Skin epidermis (tissue), 12 donors: Measurements from ENCODE around the gene ELAVL1.

Experiments
- H3K27ac ChIP-seq, 21 experiments: fragments of 200-600 bp; sonication (generic) in 11 of 21; one replicate each; pipeline ENCODE4 v1.5.0; 2020; ENCODE audit warnings: mild to moderate bottlenecking in 3 of 21, inconsistent platforms in 2 of 21, moderate library complexity in 2 of 21
- H3K4me3 ChIP-seq, 7 experiments: fragments of 200-600 bp; sonication (generic) in 2 of 7; one replicate each; pipeline ENCODE4 v1.5.0; 2020; ENCODE audit warnings: inconsistent platforms in 2 of 7, mild to moderate bottlenecking in 2 of 7, moderate library complexity in 1 of 7

ELAVL1 gene

DNA sequence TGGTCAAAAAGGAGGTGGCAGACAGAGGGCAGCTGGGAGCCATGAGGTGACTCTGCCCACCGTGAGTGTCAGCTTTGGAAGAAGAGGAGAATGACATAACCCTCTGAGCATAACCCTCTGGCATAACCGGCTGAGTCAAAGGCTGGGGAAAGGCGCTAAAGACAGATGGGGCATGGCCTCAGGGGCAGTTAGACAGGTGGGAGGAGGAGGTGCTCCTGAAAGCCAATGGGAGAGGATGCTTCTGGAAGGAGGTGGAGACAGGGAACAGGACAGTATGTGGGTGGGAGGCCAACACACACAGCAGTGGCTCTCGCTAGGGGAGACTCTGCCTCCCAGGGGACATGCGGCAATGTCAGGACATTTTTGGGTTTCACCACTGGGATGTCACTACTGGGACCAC is 17.1 kb downstream of the ELAVL1 start:
- peak overlapping the region in 8 of 21 experiments; percentile 4 to 77 (median 33) for H3K27ac ChIP-seq
- no peak overlapping the region for H3K4me3 ChIP-seq

DNA sequence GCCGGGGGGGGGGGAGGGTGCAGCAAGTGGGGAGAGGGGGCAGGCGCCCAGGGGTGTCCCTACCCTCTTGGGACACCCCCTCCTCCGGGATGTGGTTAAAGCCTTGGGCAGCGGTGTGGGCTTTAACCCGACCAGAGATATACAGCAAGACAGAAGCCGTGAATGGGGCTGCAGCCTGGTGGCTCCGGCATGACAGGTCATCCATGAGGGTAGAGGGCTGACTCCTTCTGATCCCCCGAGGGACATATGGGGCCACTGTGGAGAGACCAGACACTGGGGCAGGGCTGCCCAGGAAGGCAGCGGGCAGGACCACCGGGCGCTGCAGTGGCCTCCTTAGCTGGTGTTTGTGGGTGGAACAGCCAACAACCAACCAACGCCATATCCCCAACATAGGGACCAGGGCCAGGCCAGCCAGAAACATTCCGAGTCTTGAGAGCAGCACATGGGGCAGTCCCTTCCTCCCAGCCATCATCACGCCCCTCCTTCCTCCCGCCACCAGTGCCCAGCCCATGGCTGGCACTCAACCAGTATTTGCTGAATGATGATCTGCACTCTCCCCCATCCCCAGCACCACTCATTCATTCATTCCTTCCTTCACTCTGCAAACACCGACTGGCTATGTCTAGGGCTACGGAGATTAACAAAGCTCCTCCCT is 18.2 kb downstream of the ELAVL1 start:
- Histone ChIP-seq H3K4me3 (no peak overlapping the region), H3K27ac (peak overlapping the region in 11 of 21 experiments; percentile 4 to 63 (median 42))

DNA sequence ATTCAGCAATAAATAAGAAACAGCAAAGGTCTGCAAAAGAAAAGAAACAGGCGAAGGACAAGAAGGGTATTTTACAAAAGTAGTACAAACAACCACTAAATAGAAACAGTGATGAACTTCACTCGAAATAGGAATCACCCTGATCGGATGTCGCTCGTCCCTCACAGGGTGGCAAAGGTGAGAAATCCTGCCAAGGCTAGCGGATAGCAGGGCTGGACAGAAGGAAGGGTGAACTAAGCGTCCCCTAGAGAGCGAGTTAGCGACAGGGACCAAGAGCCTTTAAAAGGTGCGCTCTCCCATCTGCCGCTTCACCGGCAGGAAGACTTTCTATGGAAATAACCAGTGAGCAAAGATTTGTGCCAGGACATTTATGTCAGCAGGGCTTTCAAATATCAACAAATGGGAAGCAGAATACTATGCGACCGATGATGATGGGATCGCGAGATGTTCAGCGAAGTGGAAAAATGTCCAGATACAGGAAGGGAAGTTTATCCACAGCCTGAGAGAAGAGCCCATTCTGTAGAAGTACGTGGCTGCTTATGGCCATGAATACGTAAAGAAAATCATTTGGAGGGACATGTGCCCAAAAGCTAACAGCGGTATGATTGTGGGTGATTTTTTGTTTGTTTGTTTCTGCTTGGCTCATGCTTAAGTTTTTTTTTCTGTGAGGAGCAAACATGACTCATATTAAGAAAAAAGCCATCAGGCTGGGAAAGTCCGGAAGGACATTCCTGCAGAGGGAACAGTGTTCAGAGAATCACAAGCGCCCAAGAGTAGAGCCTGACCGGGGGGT is 18.9 kb downstream of the ELAVL1 start:
- Histone ChIP-seq H3K4me3 (no peak overlapping the region), H3K27ac (peak overlapping the region in 12 of 21 experiments; percentile 1 to 63 (median 46))

DNA sequence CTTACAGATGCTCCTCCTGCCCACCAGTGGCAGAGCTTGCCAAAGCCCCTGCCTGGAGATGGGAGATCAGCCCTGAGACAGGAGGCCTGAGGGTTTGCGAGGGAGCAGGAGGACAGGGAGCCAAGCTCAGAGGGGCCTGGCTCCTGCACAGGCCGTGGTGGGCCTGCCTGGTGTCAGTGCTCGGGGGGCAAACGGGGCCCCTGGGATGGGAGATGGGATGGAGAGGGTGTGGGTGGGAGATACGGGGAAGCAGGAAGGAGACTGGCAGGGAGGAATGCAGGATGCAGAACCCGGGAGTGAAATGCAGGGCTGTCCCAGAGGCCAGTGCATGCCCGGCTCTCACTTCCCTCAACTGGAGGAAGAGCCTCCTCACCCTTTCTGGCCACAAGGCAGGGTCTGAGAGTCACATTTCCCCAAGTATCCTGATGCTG is 19.9 kb downstream of the ELAVL1 start:
- peak overlapping the region in 3 of 21 experiments; percentile 16 to 57 (median 44) for H3K27ac ChIP-seq
- no peak overlapping the region for H3K4me3 ChIP-seq

DNA sequence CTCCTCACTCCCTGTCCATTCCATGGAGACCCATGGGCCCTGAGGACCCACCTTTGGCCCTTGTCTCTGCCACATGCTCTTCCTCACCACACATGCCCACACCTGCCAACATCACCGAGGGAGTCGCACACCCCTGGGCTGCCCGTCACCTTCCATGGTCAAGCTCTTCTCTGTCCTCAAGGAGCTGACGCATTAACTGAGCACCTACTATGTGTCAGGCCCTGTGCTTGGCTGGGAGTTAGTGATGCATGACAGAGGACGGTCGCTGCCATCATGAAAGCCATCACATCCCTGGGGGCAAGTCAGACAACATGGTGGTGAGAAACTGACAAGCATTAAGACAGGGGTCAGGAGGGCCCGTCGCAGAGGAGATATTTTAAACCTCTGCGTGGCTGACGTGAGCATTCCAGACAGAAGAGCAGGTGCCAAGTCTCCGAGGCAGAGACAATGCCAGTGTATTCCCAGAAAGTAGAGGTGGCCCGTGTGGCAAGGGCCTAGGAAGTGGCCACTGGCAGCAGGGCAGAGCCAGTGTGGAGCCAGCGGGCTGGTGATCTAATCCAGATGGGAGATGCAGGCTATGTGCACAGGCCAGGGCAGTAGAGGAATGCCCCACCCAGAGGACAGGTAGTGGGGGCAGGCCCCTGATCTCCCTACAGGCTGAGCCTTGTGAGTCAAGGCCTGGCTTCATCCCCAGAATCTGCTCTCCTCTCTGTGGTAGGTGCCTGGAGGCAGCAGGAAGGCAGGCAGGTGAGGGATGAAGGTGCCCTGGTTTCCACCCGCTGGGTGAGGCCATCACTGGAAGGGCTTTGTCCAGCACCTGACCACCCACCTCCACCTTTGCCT is 21.2 kb downstream of the ELAVL1 start:
- Histone ChIP-seq H3K4me3 (no peak overlapping the region), H3K27ac (peak overlapping the region in 4 of 21 experiments; percentile 1 to 74 (median 35))

DNA sequence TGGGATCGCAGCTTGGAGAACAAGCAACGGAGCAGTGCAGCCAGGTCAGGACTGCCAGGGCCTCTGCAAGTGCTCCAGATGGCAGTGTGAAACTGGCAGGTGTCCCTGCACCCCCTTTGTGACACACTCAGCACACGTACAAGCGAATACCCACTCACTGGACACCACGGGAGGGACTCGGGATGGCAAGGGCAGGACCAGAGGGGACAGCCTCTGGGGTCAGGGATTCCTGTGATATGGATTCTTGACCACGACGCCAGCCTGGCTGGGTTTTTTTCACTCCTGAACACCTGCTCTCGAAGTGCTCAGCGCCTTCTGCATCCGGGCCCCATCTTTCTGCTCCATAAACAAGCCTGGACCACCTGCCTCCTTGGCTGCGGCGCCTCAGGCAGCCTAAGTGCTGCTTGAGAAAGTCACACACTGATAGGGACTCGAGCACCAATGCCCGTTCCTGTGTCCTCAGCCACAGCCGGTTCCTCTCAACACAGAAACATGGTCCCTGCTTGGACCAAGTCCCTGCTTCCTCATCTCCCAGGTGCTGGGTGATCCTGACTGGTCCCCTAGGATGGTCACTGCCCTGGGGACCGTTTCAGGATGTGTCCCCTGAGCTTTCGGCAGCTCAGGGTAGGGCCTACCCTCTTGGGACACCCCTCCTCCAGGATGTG is 22.0 kb downstream of the ELAVL1 start:
- H3K4me3 ChIP-seq = no peak overlapping the region
- peak overlapping the region in 3 of 21 experiments; percentile 1 to 74 (median 33) for H3K27ac ChIP-seq

DNA sequence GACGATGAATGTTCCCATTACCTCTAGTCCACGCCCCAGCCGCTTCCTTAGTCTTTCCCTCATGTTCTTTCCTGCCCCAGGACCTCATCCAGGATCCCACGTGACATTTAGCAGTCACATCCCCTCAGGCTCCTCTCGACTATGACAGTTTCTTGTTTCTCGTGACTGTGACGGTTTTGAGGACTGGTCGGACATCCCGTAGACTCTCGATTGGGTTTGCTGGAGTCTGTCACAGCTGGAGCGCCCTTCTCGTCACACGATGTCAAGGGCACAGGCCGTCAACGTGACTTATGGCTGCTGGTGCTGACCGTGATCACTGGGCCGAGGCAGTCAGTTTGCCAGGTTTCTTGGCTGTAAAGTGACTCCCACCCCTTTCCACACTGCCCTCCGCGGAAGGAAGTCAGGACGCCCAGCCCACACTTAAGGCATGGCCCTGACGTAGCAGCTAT is 22.8 kb downstream of the ELAVL1 start:
- no peak overlapping the region for H3K4me3 ChIP-seq
- H3K27ac ChIP-seq = peak overlapping the region in 1 of 21 experiments; percentile 74

DNA sequence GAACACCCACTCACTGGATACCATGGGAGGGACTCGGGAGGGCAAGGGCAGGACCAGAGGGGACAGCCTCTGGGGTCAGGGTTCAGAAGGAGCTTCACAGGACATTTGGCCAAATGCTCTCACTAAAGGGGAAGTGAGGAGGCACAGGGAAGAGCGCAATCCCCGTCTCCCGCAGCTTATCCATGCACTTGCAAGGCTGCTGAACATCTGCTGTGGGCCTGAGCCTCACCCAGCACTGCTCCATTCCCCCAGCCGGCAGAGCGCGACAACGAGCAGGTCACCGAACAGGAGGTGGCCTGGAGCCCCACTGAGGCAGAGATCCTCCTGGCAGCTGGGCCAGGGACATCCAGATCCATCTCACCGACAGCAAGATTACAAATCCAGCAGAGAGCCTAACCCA is 23.3 kb downstream of the ELAVL1 start:
- peak overlapping the region in 4 of 21 experiments; percentile 10 to 47 (median 30) for H3K27ac ChIP-seq
- H3K4me3 ChIP-seq = no peak overlapping the region

DNA sequence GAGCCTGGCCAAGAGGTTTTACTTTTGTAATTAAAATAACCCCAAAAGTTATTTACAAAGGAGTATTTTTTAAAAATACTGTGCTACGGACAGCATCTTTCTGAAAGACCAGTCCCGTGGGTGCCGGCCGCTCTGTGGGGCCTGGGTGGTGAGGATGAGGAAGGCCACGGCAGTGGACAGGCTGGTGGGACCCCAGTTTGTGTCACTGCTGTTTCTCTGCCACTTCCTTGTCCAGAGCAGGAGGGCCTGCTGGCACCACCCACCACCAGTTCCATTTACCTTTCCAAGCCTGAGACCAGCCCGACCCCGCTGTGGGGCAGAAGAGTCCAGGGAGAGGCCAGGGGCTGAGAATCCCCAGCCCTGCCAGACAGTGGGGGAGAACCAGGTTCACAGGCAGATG is 23.8 kb downstream of the ELAVL1 start:
- Histone ChIP-seq H3K27ac (peak overlapping the region in 3 of 21 experiments; percentile 16 to 36 (median 25)), H3K4me3 (no peak overlapping the region)

DNA sequence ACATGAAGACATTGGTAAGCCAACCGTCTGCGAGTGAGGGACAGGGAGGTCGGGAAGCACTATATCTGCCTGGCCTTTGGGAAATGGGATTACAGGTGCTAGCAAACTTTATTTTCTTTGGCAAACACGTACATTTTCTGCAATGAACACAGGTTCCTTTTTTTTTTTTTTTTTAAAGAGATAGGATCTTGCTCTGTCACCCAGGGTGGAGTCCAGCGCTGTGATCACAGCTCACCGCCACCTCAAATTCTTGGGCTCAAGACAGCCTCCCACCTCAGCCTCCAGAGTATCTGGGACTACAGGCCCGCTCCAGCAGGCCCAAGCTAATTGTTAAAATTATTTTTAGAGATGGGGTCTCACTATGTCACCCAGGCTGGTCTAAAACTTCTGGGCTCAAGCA is 24.2 kb downstream of the ELAVL1 start:
- Histone ChIP-seq H3K4me3 (no peak overlapping the region), H3K27ac (peak overlapping the region in 1 of 21 experiments; percentile 36)

DNA sequence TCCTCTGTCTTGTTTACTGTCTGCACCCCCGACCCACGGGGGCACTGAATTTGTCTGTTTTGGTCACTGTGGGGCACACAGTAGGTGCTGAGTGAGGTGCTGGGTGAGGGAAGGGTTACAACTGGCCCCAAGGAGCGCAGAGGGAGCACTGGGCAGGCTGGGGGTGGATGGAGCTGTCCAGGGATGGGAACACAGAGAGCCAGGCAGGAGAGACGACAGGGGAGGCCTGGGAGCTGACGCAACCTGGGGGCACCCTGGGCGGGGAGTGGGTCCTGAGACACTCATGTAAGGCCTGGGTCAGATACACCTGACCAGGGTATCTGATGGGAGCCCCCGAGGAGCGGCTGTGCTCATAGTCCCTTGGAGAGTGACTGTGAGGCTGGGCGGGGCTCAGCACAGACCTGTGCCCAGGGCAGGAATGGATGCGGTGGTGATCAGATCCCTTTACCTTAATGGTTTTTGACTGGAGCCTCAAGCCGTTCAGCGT is 24.8 kb downstream of the ELAVL1 start:
- no peak overlapping the region for H3K27ac ChIP-seq
- no peak overlapping the region for H3K4me3 ChIP-seq

DNA sequence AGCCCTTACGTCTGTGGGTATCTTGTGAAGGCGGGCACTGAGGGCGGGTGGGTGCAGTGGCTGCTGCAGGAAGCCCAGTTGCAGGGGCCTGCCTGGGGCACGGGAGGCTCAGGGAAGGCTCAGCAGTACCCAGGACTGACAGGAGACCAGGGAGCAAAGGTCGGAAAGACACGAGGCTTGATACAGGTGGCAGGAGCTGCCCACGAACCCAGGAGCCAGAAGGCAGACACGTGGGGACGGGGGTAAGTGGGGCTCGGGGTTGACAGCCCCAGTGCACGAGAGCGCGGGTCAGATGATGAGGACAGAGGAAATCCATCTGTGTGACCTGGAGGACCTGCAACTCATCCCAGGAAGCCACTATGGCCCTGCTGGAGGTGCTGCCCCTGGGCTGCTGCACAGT is 25.3 kb downstream of the ELAVL1 start:
- Histone ChIP-seq H3K27ac (no peak overlapping the region), H3K4me3 (no peak overlapping the region)

DNA sequence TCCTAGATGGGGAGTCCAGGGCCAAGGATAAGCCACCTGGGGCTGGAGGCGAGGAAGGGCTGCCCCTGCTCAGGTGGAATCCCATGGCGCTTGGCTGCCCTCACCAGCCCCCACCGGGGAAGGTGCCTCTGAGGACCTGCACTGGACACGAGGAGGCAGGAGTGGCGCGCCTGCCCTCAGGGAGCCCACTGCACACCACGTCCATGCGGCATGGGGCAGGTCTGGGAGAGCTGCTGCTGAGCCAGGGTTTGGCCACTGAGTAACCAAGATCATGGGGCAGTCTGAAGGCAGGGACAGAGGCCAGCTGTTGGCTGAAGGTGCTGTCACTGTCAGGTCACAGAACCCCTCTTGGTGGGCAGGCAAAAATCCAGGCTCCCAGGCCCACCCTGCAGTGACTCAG is 25.9 kb downstream of the ELAVL1 start:
- Histone ChIP-seq H3K27ac (no peak overlapping the region), H3K4me3 (no peak overlapping the region)

DNA sequence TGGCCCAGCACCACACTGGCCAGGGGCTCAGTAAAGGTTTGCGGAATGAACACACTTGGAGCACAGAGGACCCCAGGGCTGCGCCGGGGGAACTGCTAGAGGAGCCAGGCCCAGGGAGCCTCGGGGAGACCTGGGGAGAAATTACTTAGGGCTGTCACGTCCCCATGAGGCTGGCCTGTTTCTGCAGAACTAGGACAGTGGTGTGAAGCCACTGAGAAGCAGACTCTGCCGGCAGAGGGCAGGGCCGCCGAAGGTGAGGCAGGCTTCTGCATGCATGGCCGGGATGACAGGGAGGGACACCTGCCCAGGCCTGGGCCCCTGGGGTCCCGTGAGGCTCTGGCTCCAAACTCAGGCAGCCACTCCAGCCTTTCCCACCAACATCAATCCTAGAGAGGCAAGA is 26.4 kb downstream of the ELAVL1 start:
- H3K27ac ChIP-seq = no peak overlapping the region
- no peak overlapping the region for H3K4me3 ChIP-seq

DNA sequence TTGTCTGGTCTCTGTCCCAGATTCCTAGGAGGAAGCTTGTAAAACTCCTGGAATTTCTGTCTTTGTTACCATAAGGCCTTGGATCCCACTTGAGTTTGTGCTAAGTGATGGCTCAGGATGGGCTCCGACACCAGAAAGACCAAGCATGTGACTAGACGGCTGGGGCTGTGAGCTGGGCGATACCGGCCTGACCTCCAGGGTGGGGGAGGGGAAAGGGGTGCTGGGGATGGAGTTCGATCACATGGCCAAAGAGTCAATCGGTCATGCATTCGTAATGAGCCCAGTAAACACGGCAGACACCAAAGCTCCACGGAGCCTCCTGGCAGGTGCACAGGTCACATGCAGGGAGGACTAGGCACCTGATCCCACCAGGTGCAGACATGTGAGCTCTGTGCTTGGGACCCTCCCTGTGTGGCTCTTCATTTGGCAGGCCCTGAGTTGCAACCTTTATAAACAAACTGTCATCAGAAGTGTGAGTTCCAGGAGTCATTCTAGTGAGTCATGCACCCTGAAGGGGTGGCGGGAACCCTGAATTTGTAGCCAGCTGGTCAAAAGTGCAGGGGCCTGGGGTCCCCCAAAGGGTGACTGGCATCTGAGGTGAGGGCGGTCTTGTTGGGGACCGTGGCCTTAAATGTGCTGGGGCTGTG is 27.1 kb downstream of the ELAVL1 start:
- Histone ChIP-seq H3K4me3 (no peak overlapping the region), H3K27ac (no peak overlapping the region)

DNA sequence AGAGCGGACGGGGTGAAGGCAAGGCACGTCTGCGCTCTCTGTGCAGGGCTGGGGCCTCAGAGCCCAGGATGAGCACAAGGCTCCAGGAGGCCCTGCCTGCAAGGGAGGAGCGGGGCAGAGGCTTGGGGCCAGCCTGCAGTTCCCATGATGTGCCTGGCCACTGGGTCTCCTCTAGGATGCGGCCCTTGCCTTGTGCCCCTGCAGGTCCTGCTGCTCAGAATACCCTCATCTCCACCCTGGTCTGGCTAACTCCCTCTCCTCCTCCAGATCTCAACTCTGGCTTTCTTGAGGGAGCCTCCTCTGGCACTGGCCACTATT is 27.8 kb downstream of the ELAVL1 start:
- no peak overlapping the region for H3K4me3 ChIP-seq
- H3K27ac ChIP-seq = no peak overlapping the region

DNA sequence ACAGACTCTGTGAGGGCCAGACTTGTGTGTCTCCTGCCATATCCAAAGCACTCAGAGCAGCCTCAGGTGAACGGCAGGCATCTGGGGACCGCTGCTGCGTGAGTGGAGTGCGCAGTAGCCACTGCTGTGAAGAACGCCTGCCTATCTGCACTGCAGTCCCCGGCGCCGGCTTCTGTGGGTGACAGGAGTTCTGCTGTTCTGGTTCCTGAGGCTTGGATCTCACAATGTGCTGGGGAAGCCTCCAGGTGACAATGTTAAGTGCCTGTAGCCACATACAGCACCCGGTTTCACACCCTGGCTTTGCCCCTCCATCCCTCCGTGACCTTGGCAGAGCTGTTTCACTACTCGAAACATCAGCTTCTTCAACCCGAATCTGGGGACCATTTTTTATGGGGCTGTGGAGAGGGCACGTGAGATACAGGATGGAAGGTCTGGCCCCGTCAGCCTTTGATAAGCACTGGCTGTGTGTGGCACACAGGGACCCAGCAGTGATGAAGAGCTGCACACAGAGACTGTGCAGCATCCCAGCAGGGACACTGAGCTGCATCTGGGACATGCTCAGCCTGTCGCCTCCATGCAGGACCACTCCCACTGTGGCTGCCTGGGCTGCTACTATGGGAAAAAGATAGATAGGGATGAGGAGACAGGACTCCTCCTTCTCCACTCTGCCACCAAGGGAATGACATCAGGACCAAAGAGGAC is 28.3 kb downstream of the ELAVL1 start:
- Histone ChIP-seq H3K27ac (no peak overlapping the region), H3K4me3 (no peak overlapping the region)

DNA sequence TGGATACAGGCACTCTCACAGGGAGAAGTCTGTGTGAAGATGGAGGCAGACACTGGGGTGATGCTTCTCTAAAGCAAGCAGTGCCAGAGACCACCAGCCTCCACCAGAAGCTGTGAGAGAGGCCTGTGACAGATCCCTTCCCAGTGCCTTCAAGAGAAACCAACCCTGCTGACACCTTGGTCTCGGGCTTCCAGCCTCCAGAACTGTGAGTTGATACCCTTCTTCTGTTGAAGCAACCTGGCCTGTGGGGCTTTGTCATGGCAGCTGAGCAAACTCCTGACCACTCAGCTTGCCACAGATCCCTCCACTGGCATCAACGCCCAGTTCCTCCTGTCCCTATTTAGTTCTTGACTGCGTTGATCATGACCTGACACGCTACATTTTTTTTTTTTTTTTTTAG is 29.0 kb downstream of the ELAVL1 start:
- H3K27ac ChIP-seq = no peak overlapping the region
- H3K4me3 ChIP-seq = no peak overlapping the region

DNA sequence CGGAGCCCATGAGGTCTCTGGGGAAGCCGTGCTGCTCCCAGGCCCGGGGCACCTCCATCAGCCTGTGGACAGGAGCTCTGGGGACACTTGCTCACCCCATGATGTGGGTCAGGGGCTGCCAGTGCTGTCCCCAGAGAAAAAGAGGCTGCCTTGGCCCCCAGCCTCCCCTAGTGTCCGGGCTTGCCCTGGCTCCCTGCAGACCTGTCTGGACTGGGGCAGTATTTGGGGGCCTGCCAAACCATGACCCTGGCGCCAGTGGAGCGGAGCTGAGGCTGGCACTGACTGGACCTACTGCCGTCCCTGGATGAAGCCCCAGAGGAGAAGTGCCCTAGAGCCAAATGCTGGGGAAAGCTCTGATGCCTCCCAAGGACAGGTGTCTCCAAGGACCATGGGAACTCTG is 30.4 kb downstream of the ELAVL1 start:
- H3K27ac ChIP-seq = no peak overlapping the region
- no peak overlapping the region for H3K4me3 ChIP-seq
